HEK293T (cell line): ENCODE measurements around the gene TGFBI.
A peak's percentile ranks its signal among the peaks of the same experiment; 100 is the strongest.

Experiments
- CTCF ChIA-PET: fragments of 350-600 bp; formaldehyde crosslinking; extraction: SDS; loops from one replicate; lab custom pipeline; 2021; ENCODE audit warnings: antibody characterized with exemption, inconsistent platforms; lab: Yijun Ruan, JAX
- POLR2A ChIA-PET: fragments of 350-600 bp; formaldehyde crosslinking; extraction: SDS; loops from one replicate; lab custom pipeline; 2020; ENCODE audit warnings: antibody characterized with exemption, inconsistent platforms; lab: Yijun Ruan, JAX
- DNase-seq: peaks from one replicate; pipeline ENCODE4 v3.0.0; 2012; ENCODE audit warnings: mixed read lengths; ENCODE audit errors: extremely low spot score
- ARNT ChIP-seq: fragments of 450-650 bp; IDR thresholded peaks from 2 replicates; pipeline ENCODE4 v1.6.1; 2017; ENCODE audit warnings: mild to moderate bottlenecking
- BHLHE40 ChIP-seq: fragments of 450-650 bp; IDR thresholded peaks from 2 replicates; pipeline ENCODE4 v1.6.1; 2016; ENCODE audit warnings: mild to moderate bottlenecking, moderate library complexity, borderline replicate concordance
- CTBP1 ChIP-seq: fragments of 450-650 bp; IDR thresholded peaks from 2 replicates; pipeline ENCODE4 v1.6.1; 2016; ENCODE audit warnings: borderline replicate concordance
- ELF4 ChIP-seq: fragments of 450-650 bp; IDR thresholded peaks from 2 replicates; pipeline ENCODE4 v1.6.1; 2017; ENCODE audit warnings: antibody characterized with exemption
- FOXA1 ChIP-seq: fragments of 450-650 bp; IDR thresholded peaks from 2 replicates; pipeline ENCODE4 v1.6.1; 2016; ENCODE audit warnings: mild to moderate bottlenecking
- FOXK2 ChIP-seq: fragments of 450-650 bp; IDR thresholded peaks from 2 replicates; pipeline ENCODE4 v1.6.1; 2016; ENCODE audit warnings: mild to moderate bottlenecking
- FOXM1 ChIP-seq: fragments of 450-650 bp; IDR thresholded peaks from 2 replicates; pipeline ENCODE4 v1.6.1; 2017; ENCODE audit warnings: mild to moderate bottlenecking, borderline replicate concordance
- HDGF ChIP-seq: fragments of 450-650 bp; IDR thresholded peaks from 2 replicates; pipeline ENCODE4 v1.6.1; 2017; ENCODE audit warnings: antibody characterized with exemption, borderline replicate concordance
- L3MBTL2 ChIP-seq: fragments of 450-650 bp; conservative IDR thresholded peaks from 2 replicates; pipeline ENCODE4 v1.6.1; 2016; ENCODE audit warnings: mild to moderate bottlenecking
- LEF1 ChIP-seq: fragments of 450-650 bp; IDR thresholded peaks from 2 replicates; pipeline ENCODE4 v1.6.1; 2017; ENCODE audit warnings: mild to moderate bottlenecking, borderline replicate concordance
- NFRKB ChIP-seq: fragments of 450-650 bp; IDR thresholded peaks from 2 replicates; pipeline ENCODE4 v1.6.1; 2016; ENCODE audit warnings: mild to moderate bottlenecking, moderate library complexity
- SP1 ChIP-seq: fragments of 450-650 bp; IDR thresholded peaks from 2 replicates; pipeline ENCODE4 v1.6.1; 2017
- SUZ12 ChIP-seq: fragments of 450-650 bp; IDR thresholded peaks from 2 replicates; pipeline ENCODE4 v1.6.1; 2016; ENCODE audit warnings: mild to moderate bottlenecking
- TARDBP ChIP-seq: fragments of 450-650 bp; IDR thresholded peaks from 2 replicates; pipeline ENCODE4 v1.6.1; 2016
- ZNF384 ChIP-seq: fragments of 450-650 bp; IDR thresholded peaks from 2 replicates; pipeline ENCODE4 v1.6.1; 2016
- TF ChIP-seq, protein P1 (sequence below): fragments of 450-650 bp; IDR thresholded peaks from 2 replicates; pipeline ENCODE4 v1.6.1; 2016

TGFBI gene

DNA sequence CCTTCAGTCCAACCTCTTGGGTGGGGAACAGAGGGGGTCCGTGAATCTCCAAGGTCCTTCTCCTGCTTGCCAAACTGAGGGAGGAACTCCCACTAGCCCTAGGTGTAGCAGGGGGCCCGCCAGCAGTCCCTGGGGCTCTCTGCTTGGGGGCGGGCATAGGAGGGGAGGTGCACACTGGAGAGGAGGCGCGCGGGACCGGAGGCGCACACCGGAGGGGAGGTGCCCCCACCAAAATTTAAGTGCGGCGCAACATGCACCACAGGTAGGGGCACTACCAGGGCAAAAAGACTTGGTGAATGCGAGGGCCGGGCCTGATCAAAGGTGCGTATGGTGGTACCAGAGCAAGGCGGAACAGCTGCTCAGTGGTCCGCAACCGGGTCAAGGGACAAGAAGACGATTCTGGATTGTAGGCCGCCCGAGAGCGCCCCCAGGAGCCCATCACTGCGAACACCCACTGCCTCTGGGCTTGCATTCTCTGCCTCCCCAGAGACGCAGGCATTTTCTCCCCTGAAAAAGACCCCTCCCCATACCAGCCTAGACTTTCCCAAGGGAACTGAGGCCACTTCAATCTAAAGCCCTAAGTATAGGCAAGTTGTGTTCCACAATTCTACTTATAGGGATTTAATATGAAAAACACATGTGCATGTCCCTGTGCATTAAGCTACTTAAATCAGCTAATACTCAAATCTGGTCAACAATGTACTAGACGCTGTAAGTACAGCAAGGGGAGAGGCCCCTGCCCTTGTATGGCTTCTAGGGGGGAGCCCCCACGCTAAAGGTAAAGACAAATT is 50.6 kb downstream of the TGFBI start:
- POLR2A ChIA-PET: no interaction called here
- CTCF ChIA-PET: no interaction called here
- no peak for DNase-seq
- TF ChIP-seq ARNT (no peak), BHLHE40 (no peak), SUZ12 (no peak), NFRKB (no peak), HDGF (no peak), ZNF384 (no peak), ELF4 (no peak), CTBP1 (no peak), FOXA1 (no peak)

DNA sequence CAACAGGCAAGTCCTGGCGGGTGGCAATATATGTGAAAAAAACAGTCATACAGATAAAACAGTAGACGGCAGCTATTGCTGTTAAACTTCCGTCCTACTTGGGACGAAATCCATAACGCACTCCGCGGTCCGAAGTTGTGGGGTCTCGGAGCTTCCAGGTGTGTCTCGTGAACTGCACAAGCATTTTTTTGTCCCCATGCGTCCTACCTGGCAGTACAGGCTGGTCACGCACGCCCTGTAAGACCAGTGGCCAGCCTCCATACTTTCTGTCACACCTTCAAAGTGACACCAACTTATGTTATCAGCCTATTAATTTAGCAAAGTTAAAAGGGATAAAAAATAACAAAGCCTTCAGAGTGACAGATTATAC is 51.3 kb downstream of the TGFBI start:
- ChIA-PET POLR2A (no interaction called here), CTCF (no interaction called here)
- no peak for TF ChIP-seq FOXM1
- TF ChIP-seq, protein P1, sequence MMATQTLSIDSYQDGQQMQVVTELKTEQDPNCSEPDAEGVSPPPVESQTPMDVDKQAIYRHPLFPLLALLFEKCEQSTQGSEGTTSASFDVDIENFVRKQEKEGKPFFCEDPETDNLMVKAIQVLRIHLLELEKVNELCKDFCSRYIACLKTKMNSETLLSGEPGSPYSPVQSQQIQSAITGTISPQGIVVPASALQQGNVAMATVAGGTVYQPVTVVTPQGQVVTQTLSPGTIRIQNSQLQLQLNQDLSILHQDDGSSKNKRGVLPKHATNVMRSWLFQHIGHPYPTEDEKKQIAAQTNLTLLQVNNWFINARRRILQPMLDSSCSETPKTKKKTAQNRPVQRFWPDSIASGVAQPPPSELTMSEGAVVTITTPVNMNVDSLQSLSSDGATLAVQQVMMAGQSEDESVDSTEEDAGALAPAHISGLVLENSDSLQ: no peak
- no peak for TF ChIP-seq SP1
- TF ChIP-seq NFRKB: no peak
- no peak for TF ChIP-seq LEF1
- no peak for TF ChIP-seq FOXK2
- no peak for TF ChIP-seq ARNT
- no peak for TF ChIP-seq HDGF
- TF ChIP-seq FOXA1: no peak
- TF ChIP-seq ZNF384: no peak
- no peak for TF ChIP-seq L3MBTL2
- TF ChIP-seq CTBP1: no peak
- TF ChIP-seq SUZ12: no peak
- no peak for TF ChIP-seq ELF4
- no peak for TF ChIP-seq TARDBP
- no peak for DNase-seq

DNA sequence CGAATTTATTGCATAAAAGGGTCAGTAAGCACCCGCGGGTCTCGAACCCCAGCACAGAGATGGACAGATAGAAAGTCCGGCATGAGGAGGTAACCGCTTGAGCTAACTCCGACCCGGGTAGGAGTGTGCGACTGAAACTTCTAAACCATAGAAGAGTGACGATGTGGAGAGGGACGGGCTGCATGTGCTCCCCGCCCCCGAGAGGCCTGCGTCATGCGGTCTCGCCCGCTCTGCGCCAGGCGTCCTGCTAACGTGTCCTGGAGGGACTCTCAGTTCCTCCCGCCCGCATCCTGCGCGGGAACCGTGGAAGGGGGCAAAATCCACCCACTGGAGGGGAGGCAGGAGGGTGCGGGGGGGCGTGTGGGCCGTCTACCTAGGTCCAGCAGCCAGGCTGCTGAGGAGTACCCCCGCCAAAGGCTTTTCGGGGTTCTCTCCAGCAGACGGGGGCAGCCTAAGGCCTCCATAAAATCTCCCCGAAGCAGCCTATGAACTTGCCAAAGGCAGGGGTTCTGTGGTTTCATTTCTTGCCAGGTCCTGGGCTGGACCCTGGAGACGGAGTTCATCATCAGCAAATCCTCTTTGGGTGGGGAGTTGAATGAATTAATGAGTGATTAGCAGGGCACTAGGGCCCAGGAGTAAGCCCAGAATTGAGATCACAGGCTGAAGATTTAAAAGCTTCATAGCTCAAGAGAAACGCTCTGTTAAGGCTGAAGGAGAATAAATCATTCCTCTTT is 51.9 kb downstream of the TGFBI start:
- CTCF ChIA-PET: interaction anchor here (0.6 to 1.4 kb wide), 2 partner anchors 14 to 339 kb away, joined by 3 to 6 read pairs; no protein-coding TSS in a partner anchor
- DNase-seq: no peak
- POLR2A ChIA-PET: interaction anchor here (0.7 to 0.8 kb wide), 2 partner anchors 91 to 107 kb away, joined by 3 read pairs; no protein-coding TSS in a partner anchor
- TF ChIP-seq FOXK2: no peak
- TF ChIP-seq SUZ12: no peak
- TF ChIP-seq L3MBTL2: no peak
- TF ChIP-seq ZNF384: no peak
- TF ChIP-seq BHLHE40: no peak
- no peak for TF ChIP-seq FOXA1

DNA sequence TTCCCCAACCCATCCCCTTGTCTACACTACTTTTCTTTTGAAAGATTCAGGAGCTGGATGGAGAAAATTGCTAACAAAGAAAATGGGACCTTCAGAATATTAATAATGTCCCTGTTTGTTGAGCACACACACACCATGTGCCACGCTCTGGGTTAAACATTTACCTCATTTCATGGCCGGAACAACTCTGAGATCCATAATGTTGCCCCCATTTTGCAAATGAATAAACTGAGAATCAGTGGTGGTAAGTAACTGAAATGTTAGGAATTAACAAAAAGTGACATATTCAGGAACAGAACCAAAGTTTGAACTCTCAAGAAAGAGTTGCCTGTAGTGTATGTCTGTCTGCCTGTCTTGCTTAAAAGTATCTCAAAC is 52.4 kb downstream of the TGFBI start:
- no peak for DNase-seq
- POLR2A ChIA-PET: interaction anchor here (0.7 to 0.8 kb wide), 2 partner anchors 91 to 108 kb away, joined by 3 read pairs; no protein-coding TSS in a partner anchor
- CTCF ChIA-PET: interaction anchor here (0.6 to 1.8 kb wide), 6 partner anchors 15 to 339 kb away, joined by 3 to 9 read pairs (median 6); no protein-coding TSS in a partner anchor
- no peak for TF ChIP-seq FOXK2
- TF ChIP-seq FOXA1: no peak
- no peak for TF ChIP-seq LEF1

DNA sequence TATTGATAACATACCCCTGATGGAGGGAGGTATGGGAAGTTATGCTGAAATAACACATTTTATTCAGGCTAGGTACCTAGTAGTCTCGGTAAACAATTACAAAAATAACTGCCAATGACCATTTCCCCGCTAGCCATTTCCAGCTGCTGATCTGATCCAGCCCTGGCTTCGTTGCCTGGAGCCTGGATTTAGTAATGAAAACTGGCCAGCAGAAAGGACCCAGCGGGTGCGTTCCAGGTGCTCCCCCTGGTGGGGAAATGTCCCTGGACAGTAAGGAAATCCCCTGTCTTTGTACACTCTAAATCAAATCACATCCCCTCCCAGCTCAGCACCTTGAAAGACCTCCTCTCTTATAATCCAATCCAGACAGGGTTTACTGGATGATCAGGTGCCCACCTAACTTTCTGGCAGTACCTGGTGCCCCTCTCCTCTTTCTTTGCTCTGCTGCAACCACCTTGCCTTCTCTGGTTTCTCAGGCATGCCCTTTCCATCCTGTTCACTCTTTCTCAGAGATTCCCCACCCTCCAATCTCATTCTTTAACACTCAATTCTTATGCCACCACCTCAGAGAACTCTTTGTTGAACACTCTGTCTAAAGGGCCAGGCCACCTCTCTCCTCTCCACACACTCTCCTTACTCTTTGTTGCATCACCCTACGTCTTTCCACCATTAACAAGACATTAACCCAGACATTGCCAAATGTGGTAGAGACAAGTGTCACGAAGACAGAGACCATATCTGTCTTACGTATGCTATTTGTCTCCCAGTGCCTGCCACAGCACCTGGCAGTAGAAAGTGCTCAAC is 53.8 kb downstream of the TGFBI start:
- TF ChIP-seq ARNT (no peak), SUZ12 (no peak), LEF1 (no peak), FOXM1 (no peak), ZNF384 (no peak), HDGF (no peak), TARDBP (no peak), ELF4 (no peak), BHLHE40 (no peak), NFRKB (no peak)
- TF ChIP-seq, protein P1: no peak
- DNase-seq: peak; percentile 77
- CTCF ChIA-PET: interaction anchor here (0.6 to 1.9 kb wide), 12 partner anchors 9 to 199 kb away, joined by 3 to 9 read pairs (median 3); partner anchors contain the start of gene IL9
- POLR2A ChIA-PET: no interaction called here

DNA sequence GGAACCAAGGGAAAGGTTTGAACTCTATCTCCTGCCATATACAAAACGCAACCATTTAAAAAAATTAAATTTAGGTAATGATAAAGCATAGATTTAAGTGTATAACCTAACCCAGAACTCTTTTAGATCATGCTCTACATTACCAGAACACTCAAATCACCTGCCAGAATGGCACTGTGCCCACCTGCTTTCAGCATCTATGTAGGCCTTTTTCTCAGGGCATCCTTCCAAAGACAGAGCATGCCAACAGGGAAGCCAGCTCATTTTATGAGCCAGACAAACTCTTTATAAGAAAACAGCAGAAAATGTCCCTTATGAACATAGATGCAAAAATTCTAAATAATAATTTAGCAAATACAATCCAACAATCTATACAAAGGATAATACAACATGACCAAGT is 55.9 kb downstream of the TGFBI start:
- ChIA-PET POLR2A (no interaction called here), CTCF (interaction anchor here (0.9 kb wide), 1 partner anchor 685 kb away, joined by 5 read pairs; no protein-coding TSS in a partner anchor)
- DNase-seq: no peak
- no peak for TF ChIP-seq ARNT
- TF ChIP-seq, protein P1: no peak
- TF ChIP-seq FOXM1: no peak
- no peak for TF ChIP-seq L3MBTL2
- TF ChIP-seq NFRKB: no peak
- TF ChIP-seq LEF1: no peak
